ENCODE measurements around the gene DCUN1D2. TPM values are rescaled to one million over a fixed set of nuclear protein-coding genes. Genes with fewer than 3 reads are reported as not detected.

DCUN1D2 gene
- total RNA-seq, 1 experiment from 2014 or later: 38.6 TPM

DNA sequence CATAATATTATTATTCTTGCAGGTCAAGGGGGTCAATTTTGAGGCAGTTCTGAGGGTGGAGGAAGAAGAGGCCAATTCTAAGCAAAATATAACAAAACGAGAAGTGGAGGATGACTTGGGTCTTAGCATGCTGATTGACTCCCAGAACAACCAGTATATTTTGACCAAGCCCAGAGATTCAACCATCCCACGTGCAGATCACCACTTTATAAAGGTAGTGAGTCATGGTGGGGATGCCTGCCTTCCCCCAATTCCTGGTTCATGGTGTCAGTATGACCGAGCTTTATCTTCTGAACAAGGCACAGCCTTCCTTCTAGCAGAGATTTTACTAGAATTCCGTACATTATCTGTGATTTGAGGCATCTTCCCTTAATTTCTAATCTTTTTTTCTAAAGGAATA lies 9.4 kb upstream of the DCUN1D2 start:
- DNase-seq (ENCODE audit: low spot score): no peak
- Histone ChIP-seq H3K4me1 (ENCODE audit: insufficient read depth, low read length, poor library complexity, severe bottlenecking) (no peaks in the 10 kb centered on the region), H3K27ac (ENCODE audit: low read depth, low read length, poor library complexity, severe bottlenecking) (no peak overlapping the region), H3K9me3 (ENCODE audit: low read depth, low read length, poor library complexity, severe bottlenecking) (no peaks in the 10 kb centered on the region), H3K27me3 (replicated peaks; ENCODE audit: insufficient read depth, low read depth, low read length, poor library complexity) (no peaks in the 10 kb centered on the region), H3K4me3 (ENCODE audit: low read depth, low read length, poor library complexity, severe bottlenecking) (no peak overlapping the region), H3K36me3 (ENCODE audit: insufficient read depth, low read length, poor library complexity, severe bottlenecking) (peaks cover 97% of the 10 kb centered on the region)
- no TSS peak for BruUV-seq (replicated peaks)
- TF ChIP-seq EZH2 (IDR thresholded peaks at IDR 0.05; ENCODE audit: borderline replicate concordance, low read depth, low read length, poor library complexity, severe bottlenecking): no peak
- TF ChIP-seq, protein P1, sequence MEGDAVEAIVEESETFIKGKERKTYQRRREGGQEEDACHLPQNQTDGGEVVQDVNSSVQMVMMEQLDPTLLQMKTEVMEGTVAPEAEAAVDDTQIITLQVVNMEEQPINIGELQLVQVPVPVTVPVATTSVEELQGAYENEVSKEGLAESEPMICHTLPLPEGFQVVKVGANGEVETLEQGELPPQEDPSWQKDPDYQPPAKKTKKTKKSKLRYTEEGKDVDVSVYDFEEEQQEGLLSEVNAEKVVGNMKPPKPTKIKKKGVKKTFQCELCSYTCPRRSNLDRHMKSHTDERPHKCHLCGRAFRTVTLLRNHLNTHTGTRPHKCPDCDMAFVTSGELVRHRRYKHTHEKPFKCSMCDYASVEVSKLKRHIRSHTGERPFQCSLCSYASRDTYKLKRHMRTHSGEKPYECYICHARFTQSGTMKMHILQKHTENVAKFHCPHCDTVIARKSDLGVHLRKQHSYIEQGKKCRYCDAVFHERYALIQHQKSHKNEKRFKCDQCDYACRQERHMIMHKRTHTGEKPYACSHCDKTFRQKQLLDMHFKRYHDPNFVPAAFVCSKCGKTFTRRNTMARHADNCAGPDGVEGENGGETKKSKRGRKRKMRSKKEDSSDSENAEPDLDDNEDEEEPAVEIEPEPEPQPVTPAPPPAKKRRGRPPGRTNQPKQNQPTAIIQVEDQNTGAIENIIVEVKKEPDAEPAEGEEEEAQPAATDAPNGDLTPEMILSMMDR (conservative IDR thresholded peaks at IDR 0.05; ENCODE audit: low read depth, low read length): no peak
- POLR2A ChIA-PET (ENCODE audit: low non-redundant PET): no interaction called here
- intact Hi-C loops (cut with micrococcal nuclease; ENCODE audit: unreplicated experiment): no loop called here
- CTCF ChIA-PET: no interaction called here

DNA sequence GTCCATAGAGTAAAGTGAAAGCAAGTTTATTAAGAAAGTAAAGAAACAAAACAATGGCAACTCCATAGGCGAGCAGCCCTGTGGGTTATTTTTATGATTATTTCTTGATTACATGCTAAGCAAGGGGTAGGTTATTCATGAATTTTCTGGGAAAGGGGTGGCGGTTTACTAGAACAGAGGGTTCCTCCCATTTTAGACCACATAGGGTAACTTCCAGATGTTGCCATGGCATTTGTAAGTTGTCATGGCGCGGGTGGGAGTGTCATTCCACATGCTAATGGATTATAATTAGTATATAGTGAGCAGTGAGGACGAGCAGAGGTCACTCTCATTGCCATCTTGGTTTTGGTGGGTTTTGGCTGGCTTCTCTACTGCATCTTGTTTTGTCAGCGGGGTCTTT lies 8.4 kb upstream of the DCUN1D2 start:
- CTCF ChIA-PET: no interaction called here
- TF ChIP-seq, protein P1 (conservative IDR thresholded peaks at IDR 0.05; ENCODE audit: low read depth, low read length): no peak
- TF ChIP-seq EZH2 (IDR thresholded peaks at IDR 0.05; ENCODE audit: borderline replicate concordance, low read depth, low read length, poor library complexity, severe bottlenecking): no peak
- H3K4me3 ChIP-seq (ENCODE audit: low read depth, low read length, poor library complexity, severe bottlenecking): no peak overlapping the region
- peaks cover 87% of the 10 kb centered on the region for H3K36me3 ChIP-seq (ENCODE audit: insufficient read depth, low read length, poor library complexity, severe bottlenecking)
- BruUV-seq (replicated peaks): no TSS peak
- POLR2A ChIA-PET (ENCODE audit: low non-redundant PET): no interaction called here
- no peak overlapping the region for H3K27ac ChIP-seq (ENCODE audit: low read depth, low read length, poor library complexity, severe bottlenecking)
- intact Hi-C loops (cut with micrococcal nuclease; ENCODE audit: unreplicated experiment): no loop called here
- H3K27me3 ChIP-seq (replicated peaks; ENCODE audit: insufficient read depth, low read depth, low read length, poor library complexity): no peaks in the 10 kb centered on the region
- H3K4me1 ChIP-seq (ENCODE audit: insufficient read depth, low read length, poor library complexity, severe bottlenecking): no peaks in the 10 kb centered on the region
- no peaks in the 10 kb centered on the region for H3K9me3 ChIP-seq (ENCODE audit: low read depth, low read length, poor library complexity, severe bottlenecking)
- DNase-seq (ENCODE audit: low spot score): no peak

DNA sequence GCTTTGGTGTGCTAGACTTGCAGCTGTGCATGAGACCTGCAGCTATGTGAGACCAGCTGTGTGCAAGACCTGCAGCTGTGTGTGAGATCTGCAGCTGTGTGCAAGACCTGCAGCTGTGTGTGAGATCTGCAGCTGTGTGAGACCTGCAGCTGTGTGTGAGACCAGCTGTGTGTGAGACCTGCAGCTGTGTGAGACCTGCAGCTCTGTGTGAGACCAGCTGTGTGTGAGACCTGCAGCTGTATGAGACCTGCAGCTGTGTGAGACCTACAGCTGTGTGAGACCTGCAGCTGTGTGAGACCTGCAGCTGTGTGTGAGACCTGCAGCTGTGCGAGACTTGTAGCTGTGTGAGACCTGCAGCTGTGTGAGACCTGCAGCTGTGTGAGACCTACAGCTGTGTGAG lies 6.7 kb upstream of the DCUN1D2 start:
- intact Hi-C loops (cut with micrococcal nuclease; ENCODE audit: unreplicated experiment): no loop called here
- Histone ChIP-seq H3K27me3 (replicated peaks; ENCODE audit: insufficient read depth, low read depth, low read length, poor library complexity) (no peaks in the 10 kb centered on the region), H3K27ac (ENCODE audit: low read depth, low read length, poor library complexity, severe bottlenecking) (no peak overlapping the region), H3K36me3 (ENCODE audit: insufficient read depth, low read length, poor library complexity, severe bottlenecking) (peaks cover 71% of the 10 kb centered on the region), H3K4me1 (ENCODE audit: insufficient read depth, low read length, poor library complexity, severe bottlenecking) (peaks cover 10% of the 10 kb centered on the region), H3K4me3 (ENCODE audit: low read depth, low read length, poor library complexity, severe bottlenecking) (no peak overlapping the region), H3K9me3 (ENCODE audit: low read depth, low read length, poor library complexity, severe bottlenecking) (no peaks in the 10 kb centered on the region)
- no peak for TF ChIP-seq EZH2 (IDR thresholded peaks at IDR 0.05; ENCODE audit: borderline replicate concordance, low read depth, low read length, poor library complexity, severe bottlenecking)
- TF ChIP-seq, protein P1 (conservative IDR thresholded peaks at IDR 0.05; ENCODE audit: low read depth, low read length): no peak
- no peak for DNase-seq (ENCODE audit: low spot score)
- POLR2A ChIA-PET (ENCODE audit: low non-redundant PET): no interaction called here
- no TSS peak for BruUV-seq (replicated peaks)
- CTCF ChIA-PET: no interaction called here
